ENCODE results near the gene WDTC1. TPM values are rescaled to one million over a fixed set of nuclear protein-coding genes. Genes with fewer than 3 reads are reported as not detected.

Gene WDTC1
- total and polyA plus RNA-seq, 8 donors, result 33.9 to 39.6 (median 37.2) TPM

- no peak for ATAC-seq
- Histone ChIP-seq H3K27ac (no peak overlapping the region), H3K9me3 (no peaks in the 10 kb centered on the region), H3K4me1 (peaks cover 0 to 32% of the 10 kb centered on the region in 2 donors), H3K27me3 (no peaks in the 10 kb centered on the region), H3K4me3 (no peak overlapping the region), H3K36me3 (no peaks in the 10 kb centered on the region)
- intact Hi-C loops (cut with DNase I), result no loop called here
- no peak for DNase-seq
- no peak for TF ChIP-seq CTCF (IDR thresholded peaks at IDR 0.05)
Measured at GRCh38 chr1:27253596-27253995, 19.2 kb downstream of the WDTC1 start.

- DNase-seq (no peak), ATAC-seq (no peak)
- Histone ChIP-seq H3K4me3 (no peak overlapping the region), H3K9me3 (no peaks in the 10 kb centered on the region), H3K4me1 (peaks cover 0 to 24% of the 10 kb centered on the region in 2 donors), H3K36me3 (no peaks in the 10 kb centered on the region), H3K27me3 (no peaks in the 10 kb centered on the region), H3K27ac (no peak overlapping the region)
- no peak for TF ChIP-seq CTCF (IDR thresholded peaks at IDR 0.05)
- intact Hi-C loops (cut with DNase I), result no loop called here
Measured at GRCh38 chr1:27255136-27255535, 20.7 kb downstream of the WDTC1 start.

- peaks cover 0 to 17% of the 10 kb centered on the region in 2 donors for H3K4me1 ChIP-seq
- no peak overlapping the region for H3K27ac ChIP-seq
- H3K9me3 ChIP-seq, result no peaks in the 10 kb centered on the region
- ATAC-seq (no peak), DNase-seq (no peak)
- no peak overlapping the region for H3K4me3 ChIP-seq
- intact Hi-C loops (cut with DNase I), result no loop called here
- no peak for TF ChIP-seq CTCF (IDR thresholded peaks at IDR 0.05)
- H3K36me3 ChIP-seq, result peaks cover 0 to 8% of the 10 kb centered on the region in 2 donors
- H3K27me3 ChIP-seq, result no peaks in the 10 kb centered on the region
Measured at GRCh38 chr1:27257155-27257554, 22.7 kb downstream of the WDTC1 start.

- intact Hi-C loops (cut with DNase I), result no loop called here
- Histone ChIP-seq H3K36me3 (peaks cover 0 to 18% of the 10 kb centered on the region in 2 donors), H3K4me3 (no peak overlapping the region), H3K9me3 (no peaks in the 10 kb centered on the region), H3K27me3 (no peaks in the 10 kb centered on the region), H3K27ac (no peak overlapping the region), H3K4me1 (peaks cover 0 to 14% of the 10 kb centered on the region in 2 donors)
- ATAC-seq (no peak), DNase-seq (no peak)
- TF ChIP-seq CTCF (IDR thresholded peaks at IDR 0.05), result no peak
Measured at GRCh38 chr1:27258598-27258997, 24.2 kb downstream of the WDTC1 start.

GRCh38 chr1:27267153-27267552, 32.7 kb downstream of the WDTC1 start:
- H3K4me1 ChIP-seq, result no peaks in the 10 kb centered on the region
- ATAC-seq (no peak), DNase-seq (no peak)
- TF ChIP-seq CTCF (IDR thresholded peaks at IDR 0.05), result no peak
- intact Hi-C loops (cut with DNase I), result no loop called here
- H3K4me3 ChIP-seq, result no peak overlapping the region
- H3K9me3 ChIP-seq, result no peaks in the 10 kb centered on the region
- no peaks in the 10 kb centered on the region for H3K27me3 ChIP-seq
- H3K36me3 ChIP-seq, result peaks cover 0 to 35% of the 10 kb centered on the region in 2 donors
- H3K27ac ChIP-seq, result no peak overlapping the region
